HepG2 (cell line): Measurements from ENCODE around the gene TMEM154. TPM values are rescaled to one million over a fixed set of nuclear protein-coding genes. Genes with fewer than 3 reads are reported as not detected.

Experiments used
- ATF7-NPFF ChIP-seq: sonication (generic); formaldehyde crosslinking; IDR thresholded peaks from 2 replicates; pipeline ENCODE4 v1.8.1; 2023; ENCODE audit warnings: mild to moderate bottlenecking, low read depth, missing genetic modification reagents, moderate library complexity
- CBX2 ChIP-seq, 2 experiments: fragments of 200-600 bp in 1 of 2; sonication (generic); formaldehyde crosslinking in 1 of 2; IDR thresholded peaks; 2 replicates each; pipeline versions ENCODE4 v1.7.0 to v1.8.1; 2018 to 2022; ENCODE audit warnings: low read depth in 2 of 2, low read length in 1 of 2, mild to moderate bottlenecking in 1 of 2, missing genetic modification reagents in 1 of 2
- CEBPB ChIP-seq: IDR thresholded peaks from 2 replicates; pipeline ENCODE4 v1.6.1; 2011; ENCODE audit warnings: low read depth, low read length, improper control_type of control experiment, borderline replicate concordance
- GMEB1 ChIP-seq: sonication (generic); formaldehyde crosslinking; IDR thresholded peaks from 2 replicates; pipeline ENCODE4 v1.5.1; 2020; ENCODE audit warnings: missing genetic modification reagents, mild to moderate bottlenecking, borderline replicate concordance
- MEF2D ChIP-seq: sonication (generic); formaldehyde crosslinking; IDR thresholded peaks from 2 replicates; pipeline ENCODE4 v1.5.1; 2020; ENCODE audit warnings: mild to moderate bottlenecking, missing genetic modification reagents
- ZNF12 ChIP-seq: sonication (generic); formaldehyde crosslinking; IDR thresholded peaks from 2 replicates; pipeline ENCODE4 v1.5.0; 2020; ENCODE audit warnings: missing genetic modification reagents
- ZNF281 ChIP-seq: sonication (generic); formaldehyde crosslinking; IDR thresholded peaks from 2 replicates; pipeline ENCODE4 v1.4.0; 2020; ENCODE audit warnings: missing genetic modification reagents, borderline replicate concordance
- polyA plus RNA-seq, 8 experiments: library from polyadenylated mRNA; depleted of rRNA in 3 of 8; stranded (reverse) in 7 of 8; unstranded in 1 of 8; fragments of >200 nt; fragmentation: Illumina TruSeq in 4 of 8; extraction: Trizol in 4 of 8; gene quantifications; 2 replicates each; pipeline versions ENCODE4 v1.2.1 to v1.2.3, GENCODE V29; 2011 to 2016; ENCODE audit warnings: low read depth in 4 of 8, missing spikeins in 1 of 8, mixed read lengths in 1 of 8; ENCODE audit not compliant: insufficient read depth in 1 of 8
- total RNA-seq, 5 experiments: library from RNA; depleted of rRNA; stranded (reverse); fragments of >200 nt; fragmentation: Illumina TruSeq; extraction: Trizol; gene quantifications; 2 replicates each; pipeline ENCODE4 v1.2.3, GENCODE V29; 2016; ENCODE audit warnings: low read depth in 1 of 5
- TF ChIP-seq, protein P1 (sequence below): sonication (generic); formaldehyde crosslinking; IDR thresholded peaks from one replicate; pipeline ENCODE4 v1.5.1; 2020; ENCODE audit warnings: mild to moderate bottlenecking, missing genetic modification reagents; ENCODE audit errors: not compliant biosample characterization
- TF ChIP-seq, protein P2 (sequence below): sonication (generic); formaldehyde crosslinking; IDR thresholded peaks from 2 replicates; pipeline ENCODE4 v1.4.0; 2020; ENCODE audit warnings: missing genetic modification reagents
- TF ChIP-seq, protein P3 (sequence below): IDR thresholded peaks from 2 replicates; pipeline ENCODE4 v1.6.1; 2018; ENCODE audit warnings: missing genetic modification reagents

Gene TMEM154
- total and polyA plus RNA-seq, 2 of the 13 experiments (the other 11 are each of a cell fraction or from before 2014, with no cell fraction given) = 0.03 TPM; not detected in 1

DNA sequence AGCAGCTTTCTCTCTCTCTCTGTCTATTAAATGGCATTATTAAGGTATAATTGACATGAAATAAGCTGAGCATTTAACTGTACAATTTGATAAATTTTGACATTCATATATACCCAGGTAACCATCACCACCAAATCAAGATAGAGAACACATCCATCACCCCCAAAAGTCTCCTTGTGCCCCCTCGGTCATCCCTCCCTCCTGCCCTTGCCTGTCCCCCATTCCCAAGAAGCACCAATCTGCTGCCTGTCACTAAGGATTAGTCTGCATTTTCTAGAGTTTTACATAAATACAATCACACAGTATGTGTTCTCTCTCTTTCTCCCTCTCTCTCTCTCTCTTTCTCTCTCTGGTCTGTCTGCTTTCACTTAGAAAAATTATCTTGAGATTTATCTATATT, 25.0 kb upstream of the TMEM154 start (continued):
- TF ChIP-seq, protein P1, sequence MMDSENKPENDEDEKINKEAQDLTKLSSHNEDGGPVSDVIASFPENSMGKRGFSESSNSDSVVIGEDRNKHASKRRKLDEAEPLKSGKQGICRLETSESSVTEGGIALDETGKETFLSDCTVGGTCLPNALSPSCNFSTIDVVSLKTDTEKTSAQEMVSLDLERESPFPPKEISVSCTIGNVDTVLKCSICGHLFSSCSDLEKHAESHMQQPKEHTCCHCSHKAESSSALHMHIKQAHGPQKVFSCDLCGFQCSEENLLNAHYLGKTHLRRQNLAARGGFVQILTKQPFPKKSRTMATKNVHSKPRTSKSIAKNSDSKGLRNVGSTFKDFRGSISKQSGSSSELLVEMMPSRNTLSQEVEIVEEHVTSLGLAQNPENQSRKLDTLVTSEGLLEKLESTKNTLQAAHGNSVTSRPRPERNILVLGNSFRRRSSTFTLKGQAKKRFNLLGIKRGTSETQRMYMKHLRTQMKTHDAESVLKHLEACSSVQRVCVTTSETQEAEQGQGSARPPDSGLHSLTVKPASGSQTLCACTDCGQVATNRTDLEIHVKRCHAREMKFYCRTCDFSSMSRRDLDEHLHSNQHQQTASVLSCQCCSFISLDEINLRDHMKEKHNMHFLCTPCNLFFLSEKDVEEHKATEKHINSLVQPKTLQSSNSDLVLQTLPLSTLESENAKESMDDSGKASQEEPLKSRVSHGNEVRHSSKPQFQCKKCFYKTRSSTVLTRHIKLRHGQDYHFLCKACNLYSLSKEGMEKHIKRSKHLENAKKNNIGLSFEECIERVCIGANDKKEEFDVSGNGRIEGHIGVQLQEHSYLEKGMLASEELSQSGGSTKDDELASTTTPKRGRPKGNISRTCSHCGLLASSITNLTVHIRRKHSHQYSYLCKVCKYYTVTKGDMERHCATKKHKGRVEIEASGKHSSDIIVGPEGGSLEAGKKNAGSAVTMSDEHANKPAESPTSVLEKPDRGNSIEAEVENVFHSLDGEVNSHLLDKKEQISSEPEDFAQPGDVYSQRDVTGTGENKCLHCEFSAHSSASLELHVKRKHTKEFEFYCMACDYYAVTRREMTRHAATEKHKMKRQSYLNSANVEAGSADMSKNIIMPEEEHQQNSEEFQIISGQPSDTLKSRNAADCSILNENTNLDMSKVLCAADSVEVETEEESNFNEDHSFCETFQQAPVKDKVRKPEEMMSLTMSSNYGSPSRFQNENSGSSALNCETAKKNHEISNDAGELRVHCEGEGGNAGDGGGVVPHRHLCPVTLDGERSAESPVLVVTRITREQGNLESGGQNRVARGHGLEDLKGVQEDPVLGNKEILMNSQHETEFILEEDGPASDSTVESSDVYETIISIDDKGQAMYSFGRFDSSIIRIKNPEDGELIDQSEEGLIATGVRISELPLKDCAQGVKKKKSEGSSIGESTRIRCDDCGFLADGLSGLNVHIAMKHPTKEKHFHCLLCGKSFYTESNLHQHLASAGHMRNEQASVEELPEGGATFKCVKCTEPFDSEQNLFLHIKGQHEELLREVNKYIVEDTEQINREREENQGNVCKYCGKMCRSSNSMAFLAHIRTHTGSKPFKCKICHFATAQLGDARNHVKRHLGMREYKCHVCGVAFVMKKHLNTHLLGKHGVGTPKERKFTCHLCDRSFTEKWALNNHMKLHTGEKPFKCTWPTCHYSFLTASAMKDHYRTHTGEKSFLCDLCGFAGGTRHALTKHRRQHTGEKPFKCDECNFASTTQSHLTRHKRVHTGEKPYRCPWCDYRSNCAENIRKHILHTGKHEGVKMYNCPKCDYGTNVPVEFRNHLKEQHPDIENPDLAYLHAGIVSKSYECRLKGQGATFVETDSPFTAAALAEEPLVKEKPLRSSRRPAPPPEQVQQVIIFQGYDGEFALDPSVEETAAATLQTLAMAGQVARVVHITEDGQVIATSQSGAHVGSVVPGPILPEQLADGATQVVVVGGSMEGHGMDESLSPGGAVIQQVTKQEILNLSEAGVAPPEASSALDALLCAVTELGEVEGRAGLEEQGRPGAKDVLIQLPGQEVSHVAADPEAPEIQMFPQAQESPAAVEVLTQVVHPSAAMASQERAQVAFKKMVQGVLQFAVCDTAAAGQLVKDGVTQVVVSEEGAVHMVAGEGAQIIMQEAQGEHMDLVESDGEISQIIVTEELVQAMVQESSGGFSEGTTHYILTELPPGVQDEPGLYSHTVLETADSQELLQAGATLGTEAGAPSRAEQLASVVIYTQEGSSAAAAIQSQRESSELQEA = no peak
- TF ChIP-seq CEBPB (no peak), ZNF281 (CRISPR knock-in tag) (no peak), ZNF12 (CRISPR knock-in tag) (no peak), MEF2D (CRISPR knock-in tag) (no peak), GMEB1 (CRISPR knock-in tag) (no peak), CBX2 (IDR thresholded peaks at IDR 0.05; ENCODE audit: low read depth, low read length) (no peak), CBX2 (CRISPR knock-in tag; IDR thresholded peaks at IDR 0.05; ENCODE audit: low read depth) (no peak), ATF7-NPFF (CRISPR knock-in tag) (no peak)
- TF ChIP-seq, protein P2, sequence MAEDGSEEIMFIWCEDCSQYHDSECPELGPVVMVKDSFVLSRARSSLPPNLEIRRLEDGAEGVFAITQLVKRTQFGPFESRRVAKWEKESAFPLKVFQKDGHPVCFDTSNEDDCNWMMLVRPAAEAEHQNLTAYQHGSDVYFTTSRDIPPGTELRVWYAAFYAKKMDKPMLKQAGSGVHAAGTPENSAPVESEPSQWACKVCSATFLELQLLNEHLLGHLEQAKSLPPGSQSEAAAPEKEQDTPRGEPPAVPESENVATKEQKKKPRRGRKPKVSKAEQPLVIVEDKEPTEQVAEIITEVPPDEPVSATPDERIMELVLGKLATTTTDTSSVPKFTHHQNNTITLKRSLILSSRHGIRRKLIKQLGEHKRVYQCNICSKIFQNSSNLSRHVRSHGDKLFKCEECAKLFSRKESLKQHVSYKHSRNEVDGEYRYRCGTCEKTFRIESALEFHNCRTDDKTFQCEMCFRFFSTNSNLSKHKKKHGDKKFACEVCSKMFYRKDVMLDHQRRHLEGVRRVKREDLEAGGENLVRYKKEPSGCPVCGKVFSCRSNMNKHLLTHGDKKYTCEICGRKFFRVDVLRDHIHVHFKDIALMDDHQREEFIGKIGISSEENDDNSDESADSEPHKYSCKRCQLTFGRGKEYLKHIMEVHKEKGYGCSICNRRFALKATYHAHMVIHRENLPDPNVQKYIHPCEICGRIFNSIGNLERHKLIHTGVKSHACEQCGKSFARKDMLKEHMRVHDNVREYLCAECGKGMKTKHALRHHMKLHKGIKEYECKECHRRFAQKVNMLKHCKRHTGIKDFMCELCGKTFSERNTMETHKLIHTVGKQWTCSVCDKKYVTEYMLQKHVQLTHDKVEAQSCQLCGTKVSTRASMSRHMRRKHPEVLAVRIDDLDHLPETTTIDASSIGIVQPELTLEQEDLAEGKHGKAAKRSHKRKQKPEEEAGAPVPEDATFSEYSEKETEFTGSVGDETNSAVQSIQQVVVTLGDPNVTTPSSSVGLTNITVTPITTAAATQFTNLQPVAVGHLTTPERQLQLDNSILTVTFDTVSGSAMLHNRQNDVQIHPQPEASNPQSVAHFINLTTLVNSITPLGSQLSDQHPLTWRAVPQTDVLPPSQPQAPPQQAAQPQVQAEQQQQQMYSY (CRISPR knock-in tag) = no peak
- TF ChIP-seq, protein P3, sequence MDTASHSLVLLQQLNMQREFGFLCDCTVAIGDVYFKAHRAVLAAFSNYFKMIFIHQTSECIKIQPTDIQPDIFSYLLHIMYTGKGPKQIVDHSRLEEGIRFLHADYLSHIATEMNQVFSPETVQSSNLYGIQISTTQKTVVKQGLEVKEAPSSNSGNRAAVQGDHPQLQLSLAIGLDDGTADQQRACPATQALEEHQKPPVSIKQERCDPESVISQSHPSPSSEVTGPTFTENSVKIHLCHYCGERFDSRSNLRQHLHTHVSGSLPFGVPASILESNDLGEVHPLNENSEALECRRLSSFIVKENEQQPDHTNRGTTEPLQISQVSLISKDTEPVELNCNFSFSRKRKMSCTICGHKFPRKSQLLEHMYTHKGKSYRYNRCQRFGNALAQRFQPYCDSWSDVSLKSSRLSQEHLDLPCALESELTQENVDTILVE (CRISPR knock-in tag) = no peak
- TF ChIP-seq, all 625 proteins: peak for 0
